ENCODE results near the gene FCHO2.
"Not testable (repeated sequence)": the region's sequence is repeated elsewhere in the genome, so short reads cannot be mapped to it uniquely, and the experiment has no call there.

Gene FCHO2

GRCh38 chr5:72956324-72957140 is 691 bp downstream of the FCHO2 start:
- DNase-seq: peak; percentile 11 to 17

- no peak for DNase-seq
These were observed 1.5 kb downstream of the FCHO2 start for GRCh38 chr5:72957337-72957736.

GRCh38 chr5:72959257-72959656 is 3.4 kb downstream of the FCHO2 start:
- DNase-seq: no peak

- not testable (repeated sequence) for DNase-seq
These were observed 18.6 kb downstream of the FCHO2 start for GRCh38 chr5:72974481-72974880.

- not testable (repeated sequence) for DNase-seq
These were observed 21.0 kb downstream of the FCHO2 start for GRCh38 chr5:72976810-72977209.

- DNase-seq: no peak
These were observed 29.9 kb downstream of the FCHO2 start for GRCh38 chr5:72985719-72986118.

- no peak for DNase-seq
These were observed 32.9 kb downstream of the FCHO2 start for GRCh38 chr5:72988769-72989168.

- no peak for DNase-seq
These were observed 35.6 kb downstream of the FCHO2 start for GRCh38 chr5:72991394-72991793.

GRCh38 chr5:72994578-72994977 is 38.7 kb downstream of the FCHO2 start:
- no peak for DNase-seq

GRCh38 chr5:72996632-72997031 is 40.8 kb downstream of the FCHO2 start:
- DNase-seq: no peak

GRCh38 chr5:72999916-73000315 is 44.1 kb downstream of the FCHO2 start:
- no peak for DNase-seq

GRCh38 chr5:73005886-73006285 is 50.0 kb downstream of the FCHO2 start:
- no peak for DNase-seq

GRCh38 chr5:73007051-73007450 is 51.2 kb downstream of the FCHO2 start:
- no peak for DNase-seq

- no peak for DNase-seq
These were observed 53.0 kb downstream of the FCHO2 start for GRCh38 chr5:73008831-73009230.

GRCh38 chr5:73011612-73012011 is 55.8 kb downstream of the FCHO2 start:
- not testable (repeated sequence) for DNase-seq

- DNase-seq: no peak
These were observed 63.1 kb downstream of the FCHO2 start for GRCh38 chr5:73018892-73019291.

GRCh38 chr5:73019766-73020165 is 63.9 kb downstream of the FCHO2 start:
- no peak for DNase-seq

GRCh38 chr5:73022471-73023169 is 66.8 kb downstream of the FCHO2 start:
- DNase-seq: no peak

GRCh38 chr5:73024946-73025544 is 69.2 kb downstream of the FCHO2 start:
- DNase-seq: not testable (repeated sequence)

- no peak for DNase-seq
These were observed 71.5 kb downstream of the FCHO2 start for GRCh38 chr5:73027361-73027760.

- DNase-seq: no peak
These were observed 72.0 kb downstream of the FCHO2 start for GRCh38 chr5:73027816-73028215.

GRCh38 chr5:73028991-73029595 is 73.3 kb downstream of the FCHO2 start:
- DNase-seq: no peak

GRCh38 chr5:73030531-73030930 is 74.7 kb downstream of the FCHO2 start:
- DNase-seq: no peak

Measured in CD4-positive, alpha-beta T cell treated with Interleukin-1 beta for 1 hour (primary cell).